AML-193 (cell line): Measurements from ENCODE around the gene CASTOR1.
A peak's percentile ranks its signal among the peaks of the same experiment; 100 is the strongest.

Experiments used
- DNase-seq, 2 experiments: peaks; one replicate each; lab custom pipeline; 2025; lab: John Stamatoyannopoulos, UW

Gene CASTOR1

DNA sequence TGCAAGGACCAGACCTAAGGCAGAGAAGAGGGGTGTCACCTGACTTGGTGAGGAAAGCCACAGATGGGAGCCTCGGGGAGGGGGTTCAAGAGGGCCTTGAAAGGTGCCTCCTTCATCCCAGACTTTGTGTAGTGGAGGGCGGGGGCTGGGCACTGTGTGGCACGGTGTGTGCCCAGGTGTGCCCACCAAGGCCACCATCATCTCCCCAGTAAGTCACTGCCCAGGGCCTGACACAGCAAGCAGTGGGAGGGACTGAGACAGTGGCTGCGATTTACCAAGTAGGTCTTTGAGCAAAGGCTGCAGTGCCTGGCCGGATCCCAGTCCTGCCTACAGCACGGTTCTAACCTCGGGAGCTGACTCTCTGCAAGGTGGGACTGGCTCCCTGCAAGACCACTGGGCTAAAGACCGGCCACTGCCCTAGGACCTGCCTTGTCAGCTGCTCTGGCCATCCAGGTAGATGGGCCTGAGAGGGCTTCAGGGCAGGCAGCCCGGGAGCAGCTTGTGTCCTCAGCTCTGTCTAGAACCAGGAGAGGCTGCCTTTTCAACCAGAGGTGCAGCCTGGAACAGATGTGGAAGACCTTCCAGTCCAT is 24.1 kb downstream of the CASTOR1 start:
- no peak for DNase-seq

DNA sequence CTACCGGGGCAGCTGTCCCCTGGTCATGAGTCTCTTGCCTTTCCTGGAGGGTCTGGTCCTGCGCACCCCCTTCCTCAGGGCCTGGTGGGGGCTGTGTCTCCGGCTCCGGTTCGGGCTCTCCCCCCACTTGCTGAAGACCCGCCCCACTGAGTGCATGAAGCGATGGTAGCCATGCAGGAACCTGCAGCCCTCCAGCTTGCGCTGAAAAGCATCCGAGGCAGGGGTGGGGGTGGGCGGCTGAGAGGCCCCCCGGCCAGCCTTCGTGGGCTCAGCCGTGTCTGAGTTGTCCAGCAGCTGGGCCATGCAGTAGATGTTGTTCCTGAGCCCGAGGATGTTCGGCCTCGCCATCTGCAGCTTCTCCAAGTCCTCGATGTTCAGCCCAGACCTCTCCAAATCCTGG is 25.4 kb downstream of the CASTOR1 start:
- no peak for DNase-seq

DNA sequence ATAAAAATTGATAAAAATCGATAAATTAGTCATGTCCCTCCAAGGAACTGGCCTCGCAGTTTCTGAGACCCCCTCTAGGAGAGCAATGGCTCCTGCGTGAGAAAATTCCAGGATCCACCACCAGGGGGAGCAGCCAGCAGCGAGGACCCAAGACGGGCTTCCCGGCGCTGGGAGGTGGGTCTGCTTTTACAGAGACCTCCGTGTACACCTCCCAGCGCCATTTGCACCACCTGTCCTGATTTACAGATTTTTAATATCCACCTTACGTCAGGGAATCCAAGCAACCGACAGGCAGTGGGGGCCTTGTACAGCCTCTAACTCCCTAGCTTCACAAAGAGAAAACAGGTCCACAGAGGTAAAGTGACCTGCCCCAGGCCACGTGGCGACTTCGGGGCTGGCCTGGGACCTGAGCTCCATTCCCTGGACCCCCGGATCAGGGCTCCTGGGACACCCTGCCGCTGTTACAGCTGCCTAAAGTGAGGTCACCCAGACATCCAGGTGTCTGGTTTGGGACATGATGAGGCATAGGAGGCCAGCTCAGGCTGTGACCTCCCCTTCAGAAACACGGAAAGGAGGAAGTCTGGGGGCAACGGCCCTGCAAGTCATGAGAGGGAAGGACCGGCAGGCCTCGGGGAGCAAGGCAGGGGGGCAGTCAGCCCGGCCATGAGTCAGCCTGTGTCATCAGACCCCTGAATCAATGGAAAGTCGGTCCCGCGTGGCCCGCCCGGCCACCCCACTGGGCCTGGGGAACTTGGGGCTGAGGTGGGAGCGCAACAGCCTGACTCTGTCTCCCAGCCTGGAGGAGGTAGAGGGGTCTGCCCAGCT is 26.2 kb downstream of the CASTOR1 start:
- DNase-seq: peak; percentile 52 to 57

DNA sequence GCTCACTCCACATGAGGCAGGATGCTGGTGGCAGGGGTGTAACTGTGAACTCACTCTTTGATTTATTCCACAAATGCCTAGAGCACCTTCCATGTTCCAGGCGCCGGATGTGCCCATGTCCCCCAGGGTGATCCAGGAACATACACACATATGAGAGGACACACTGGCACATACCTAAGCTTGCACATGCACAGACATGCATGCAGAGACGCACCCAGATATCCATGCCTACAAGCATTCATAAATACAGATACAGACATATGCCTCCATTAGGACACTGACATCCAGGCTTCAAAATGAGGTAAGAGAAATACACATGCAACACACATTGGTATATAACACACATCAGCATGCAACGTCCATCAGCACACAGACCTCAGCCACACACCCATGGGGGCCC is 27.2 kb downstream of the CASTOR1 start:
- DNase-seq: no peak

DNA sequence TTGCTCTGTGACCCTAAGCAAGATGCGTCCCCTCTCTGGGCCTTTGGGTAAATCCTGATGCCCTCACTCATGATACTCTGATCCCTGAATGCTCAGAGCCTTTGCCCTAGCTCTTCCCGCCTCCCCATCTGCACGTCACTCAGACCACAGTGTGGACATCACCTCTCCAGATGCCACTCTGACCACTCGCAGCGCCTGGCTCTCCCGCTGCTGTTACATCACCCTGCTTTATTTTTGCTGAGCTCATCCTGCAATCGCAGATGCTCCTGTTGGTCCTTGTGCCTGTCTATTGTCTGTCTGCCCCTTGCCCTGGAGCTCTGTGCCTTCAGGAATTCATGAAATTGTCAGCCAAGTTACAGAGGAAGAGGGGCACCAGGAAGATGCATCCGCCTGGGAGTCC is 28.2 kb downstream of the CASTOR1 start:
- DNase-seq: peak; percentile 17 to 36

DNA sequence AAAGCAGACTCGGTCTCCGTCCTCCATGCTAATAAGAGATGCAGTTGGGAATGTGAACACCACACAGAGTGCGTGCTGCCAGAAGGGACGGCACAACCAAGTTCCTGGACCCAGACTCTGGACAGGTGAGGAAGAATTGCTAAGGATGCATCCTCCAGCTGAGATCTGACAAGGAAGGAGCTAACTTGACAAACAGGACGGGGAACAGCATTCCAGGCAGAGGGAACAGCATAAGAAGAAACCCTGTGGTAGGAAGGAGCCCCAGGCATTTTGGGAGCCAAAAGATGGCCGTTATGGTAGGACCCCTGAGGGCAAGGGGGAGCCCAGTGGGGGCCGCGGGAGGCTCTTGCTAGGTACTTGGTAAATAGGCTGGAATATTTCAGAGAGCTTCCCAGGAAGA is 28.6 kb downstream of the CASTOR1 start:
- no peak for DNase-seq

DNA sequence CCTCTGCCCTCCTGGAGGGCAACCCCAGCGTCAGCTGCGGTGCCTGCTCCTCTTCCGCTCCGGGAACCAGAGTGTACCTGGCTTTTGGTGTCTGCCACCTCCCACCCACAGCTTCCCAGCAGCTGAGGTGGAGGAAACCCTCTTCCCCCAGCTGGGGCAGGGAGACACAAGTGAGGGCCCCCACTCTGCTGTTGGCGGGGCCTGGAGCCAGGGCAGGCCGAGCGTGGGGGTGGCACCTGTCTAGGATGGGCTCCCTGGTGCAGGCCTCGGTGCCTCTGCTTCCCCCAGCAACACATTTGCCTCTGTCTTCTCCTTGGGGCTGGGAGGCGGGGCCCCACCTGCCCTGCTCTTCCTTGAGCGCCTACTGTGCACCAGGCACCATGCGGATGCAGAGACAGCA is 29.0 kb downstream of the CASTOR1 start:
- no peak for DNase-seq

DNA sequence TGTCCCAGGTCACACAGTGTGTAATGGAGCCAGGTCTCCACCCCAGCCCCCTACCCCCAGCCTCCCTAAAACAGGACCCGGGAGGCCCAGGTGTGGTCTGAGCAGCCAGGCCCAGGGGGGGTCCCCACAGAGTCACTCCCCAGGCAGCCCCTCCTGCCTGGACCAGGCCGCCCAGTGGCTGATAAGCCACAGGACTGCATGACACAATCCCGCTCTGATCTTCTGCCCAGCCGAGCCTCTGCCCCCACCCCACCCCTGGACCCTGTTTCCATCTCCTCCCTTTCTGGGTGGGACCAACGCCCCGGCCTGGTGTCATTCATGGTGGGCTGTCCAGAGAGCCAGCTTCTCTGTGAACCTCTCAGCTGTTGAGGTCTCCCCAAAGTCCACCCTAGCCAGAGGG is 35.0 kb downstream of the CASTOR1 start:
- DNase-seq: no peak

DNA sequence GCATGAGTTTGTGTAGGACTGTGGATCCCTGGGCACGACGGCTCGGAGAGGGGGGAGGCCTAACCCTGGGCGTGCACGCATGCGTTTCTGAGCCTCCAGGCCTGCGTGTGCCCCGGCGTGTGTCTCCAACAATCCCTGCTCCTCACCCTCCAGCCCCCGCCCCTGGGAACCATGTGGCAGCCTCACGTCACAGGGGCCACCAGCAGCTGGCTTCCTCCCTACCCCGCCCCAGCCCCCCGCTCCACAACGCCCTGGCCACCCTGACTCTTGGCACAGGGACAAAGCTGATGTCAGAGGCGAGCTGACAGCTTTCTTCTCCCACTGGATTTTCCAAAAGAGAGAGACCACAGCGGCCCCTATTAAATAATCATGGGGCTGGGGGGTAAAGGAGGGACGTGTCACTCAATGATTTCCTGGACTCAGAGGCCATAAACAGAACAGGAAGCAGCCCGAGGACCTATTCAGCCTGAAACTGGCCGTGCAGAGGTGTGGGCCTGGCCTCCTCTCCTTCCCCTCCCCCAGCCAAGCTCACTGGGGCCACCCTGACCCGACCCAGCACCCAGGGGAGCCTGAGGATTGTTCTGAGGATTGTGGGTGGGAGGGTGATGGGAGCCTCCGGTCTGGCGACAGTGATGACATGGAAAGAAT is 36.0 kb downstream of the CASTOR1 start:
- no peak for DNase-seq

DNA sequence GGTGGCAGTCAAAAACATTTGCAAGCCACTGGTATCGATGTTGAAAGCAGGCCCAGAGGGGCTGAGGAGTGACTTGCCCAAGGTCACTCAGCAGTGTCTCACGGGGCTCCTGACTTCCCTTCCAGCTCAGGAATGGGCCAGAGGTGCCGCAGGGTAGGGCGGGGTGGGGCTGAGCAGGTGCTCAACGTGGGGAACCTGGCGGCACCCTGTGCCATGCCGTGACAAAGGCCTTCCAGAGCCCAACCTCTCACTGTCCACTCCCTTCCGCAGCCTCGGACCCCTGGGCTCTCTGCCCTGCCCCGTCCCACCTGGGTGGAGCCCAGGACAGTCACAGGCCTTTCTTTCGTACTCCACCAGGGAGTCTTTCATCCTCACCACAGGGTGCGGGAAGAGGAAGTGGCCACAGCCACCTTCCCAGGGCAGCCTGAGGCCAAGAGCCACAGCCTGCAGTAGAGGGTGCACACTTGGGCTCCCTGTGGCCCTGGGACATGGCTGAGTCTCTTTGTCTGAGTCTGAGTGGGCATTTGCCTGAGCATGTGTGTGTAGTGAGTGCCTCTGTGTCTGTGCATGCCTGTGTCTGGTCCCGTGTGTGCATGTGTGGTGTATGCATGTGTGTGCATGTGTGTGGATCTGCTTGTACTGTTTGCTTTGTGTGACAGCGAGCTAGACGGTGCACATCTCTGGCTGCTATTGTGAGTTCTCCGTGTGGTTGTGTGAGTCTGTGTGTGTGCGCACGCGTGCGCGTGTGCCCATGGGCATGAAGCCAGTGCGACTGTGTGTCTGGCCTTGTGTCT is 36.7 kb downstream of the CASTOR1 start:
- DNase-seq: peak; percentile 29 to 30

DNA sequence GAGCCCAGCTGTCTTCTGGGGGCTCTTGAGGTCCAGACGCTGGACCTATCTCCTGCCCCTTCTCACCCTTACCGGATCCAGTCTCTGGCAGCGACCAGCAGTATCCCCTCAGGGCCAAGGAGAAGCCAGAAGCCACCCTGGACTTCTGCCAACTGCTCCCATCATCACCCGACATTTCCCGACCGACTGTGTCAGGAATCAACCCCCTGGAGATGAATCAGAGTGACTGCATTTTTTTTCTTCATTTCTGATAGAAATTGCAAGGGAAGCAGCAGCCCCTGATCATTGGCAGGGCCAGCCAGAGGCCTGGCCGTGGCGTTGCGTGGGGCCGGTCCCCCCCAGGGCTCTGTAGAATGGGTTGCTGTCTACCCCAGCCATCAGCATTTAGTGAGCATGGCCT is 37.6 kb downstream of the CASTOR1 start:
- no peak for DNase-seq

DNA sequence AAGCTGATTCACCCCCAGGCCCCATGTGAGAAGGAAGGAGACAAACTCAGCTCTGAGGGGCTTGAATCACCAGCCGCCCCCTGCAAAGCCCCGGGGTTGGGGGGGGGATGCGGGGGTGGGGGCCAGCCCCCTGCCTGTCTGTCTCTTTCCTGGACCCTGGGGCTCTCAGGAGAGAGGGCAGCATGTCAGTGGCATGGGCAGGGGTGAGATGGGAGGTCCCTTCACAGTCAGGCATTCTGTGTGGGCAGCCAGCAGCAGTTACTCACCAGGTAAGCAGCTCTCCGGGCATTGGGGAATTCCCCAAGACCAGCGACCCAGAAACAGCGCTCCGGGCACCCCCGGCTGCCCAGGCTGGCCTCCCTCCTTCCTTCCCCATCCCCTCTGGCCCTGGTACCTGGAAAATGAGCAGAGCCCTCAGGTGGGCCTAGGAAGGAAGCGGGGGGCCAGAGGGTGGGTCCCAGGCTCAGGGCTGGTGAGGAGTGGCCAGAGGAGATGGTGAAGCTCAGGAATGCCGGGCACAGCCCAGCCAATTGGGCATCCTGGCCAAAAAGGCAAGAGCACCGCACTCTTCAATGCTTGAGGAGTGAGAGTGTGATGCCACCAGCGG is 38.5 kb downstream of the CASTOR1 start:
- no peak for DNase-seq

DNA sequence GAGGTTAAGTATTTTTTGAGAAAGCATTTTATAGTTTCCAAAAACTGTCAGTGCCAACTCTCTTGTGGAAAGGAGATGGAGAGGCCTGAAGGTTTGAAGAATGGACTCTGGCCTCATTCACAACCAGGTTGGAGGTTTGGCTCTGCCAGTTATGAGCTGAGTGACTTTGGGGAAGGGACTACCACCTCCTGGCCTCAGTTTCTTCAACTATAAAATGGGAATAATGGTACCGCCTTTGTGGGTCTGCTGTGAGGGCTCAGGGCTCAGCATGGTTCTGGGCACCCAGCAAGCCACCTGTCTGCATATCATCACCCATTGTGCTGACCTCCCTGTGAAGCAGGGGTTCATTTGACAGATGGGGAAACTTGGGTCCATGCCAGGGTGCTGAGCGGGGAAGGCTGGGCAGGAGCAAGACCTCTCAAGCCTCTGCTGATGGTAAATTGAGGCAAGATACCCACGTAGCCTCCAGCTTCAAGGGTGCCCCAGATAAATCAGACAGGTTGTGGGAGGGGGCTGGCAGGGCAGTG is 39.2 kb downstream of the CASTOR1 start:
- no peak for DNase-seq

DNA sequence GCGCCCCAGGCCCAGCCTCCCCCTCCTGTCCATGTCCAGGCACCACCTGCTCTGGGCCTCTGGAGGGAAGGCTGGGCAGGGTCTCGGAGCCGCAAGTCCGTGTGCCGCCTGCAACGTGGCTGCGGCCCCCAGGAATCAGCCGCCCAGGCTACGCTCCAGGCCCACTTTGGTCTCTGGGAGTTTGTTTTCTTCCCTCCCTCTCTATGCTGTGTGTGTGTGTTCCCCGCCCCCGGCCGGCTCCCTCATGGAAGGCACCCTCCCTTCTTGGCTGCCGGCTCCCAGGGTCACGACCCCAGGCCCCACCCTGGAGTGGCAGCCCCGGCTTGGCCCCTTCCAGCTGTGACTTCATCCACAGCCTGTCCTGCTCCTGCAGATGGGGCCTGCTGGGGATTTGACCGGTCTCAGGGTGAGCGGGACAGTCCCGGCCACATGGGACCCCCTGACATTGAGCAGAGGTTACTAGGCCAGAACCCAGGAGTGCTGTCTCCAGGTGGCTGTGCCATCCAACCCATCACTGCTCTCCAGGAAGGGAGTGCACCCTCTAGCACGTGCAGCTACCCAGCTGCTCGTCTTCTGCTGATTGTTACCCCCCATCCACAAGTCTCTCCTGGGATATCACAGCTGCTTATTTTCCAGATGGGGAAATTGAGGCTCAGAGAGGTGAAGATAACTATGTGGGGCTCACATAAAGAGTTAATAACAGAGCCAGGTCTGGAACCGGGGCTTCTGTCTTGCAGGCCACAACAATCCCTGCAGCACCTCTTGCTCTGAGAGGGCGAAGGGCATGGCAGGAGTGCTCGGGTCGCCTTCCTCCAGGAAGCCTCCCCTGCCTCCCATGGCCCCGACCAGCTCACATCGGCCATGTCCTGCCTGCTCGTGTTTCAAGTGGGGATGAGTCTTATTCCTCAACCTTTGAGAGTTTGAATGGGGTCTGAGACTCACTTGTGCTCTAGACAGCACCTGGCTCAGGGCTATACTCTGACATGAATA is 40.0 kb downstream of the CASTOR1 start:
- DNase-seq: no peak

DNA sequence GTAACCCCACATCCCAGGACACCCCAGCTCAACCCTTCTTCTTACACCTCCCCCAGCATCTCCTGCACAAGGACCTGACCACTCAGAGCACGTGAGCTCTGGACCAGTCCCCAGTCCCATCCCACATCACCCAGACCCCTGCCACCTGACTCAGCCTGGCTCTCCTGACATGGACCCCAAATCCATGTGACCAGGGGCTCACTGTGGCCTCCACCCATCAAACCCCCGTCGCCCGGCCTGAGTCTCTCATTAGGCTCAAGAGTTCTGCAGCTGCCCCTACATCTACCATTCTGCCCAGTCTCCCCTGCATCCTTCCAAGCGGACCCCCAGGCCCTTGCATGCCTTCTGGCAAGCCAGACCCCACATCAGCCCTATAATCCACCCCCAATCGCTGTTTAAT is 40.8 kb downstream of the CASTOR1 start:
- DNase-seq: no peak

DNA sequence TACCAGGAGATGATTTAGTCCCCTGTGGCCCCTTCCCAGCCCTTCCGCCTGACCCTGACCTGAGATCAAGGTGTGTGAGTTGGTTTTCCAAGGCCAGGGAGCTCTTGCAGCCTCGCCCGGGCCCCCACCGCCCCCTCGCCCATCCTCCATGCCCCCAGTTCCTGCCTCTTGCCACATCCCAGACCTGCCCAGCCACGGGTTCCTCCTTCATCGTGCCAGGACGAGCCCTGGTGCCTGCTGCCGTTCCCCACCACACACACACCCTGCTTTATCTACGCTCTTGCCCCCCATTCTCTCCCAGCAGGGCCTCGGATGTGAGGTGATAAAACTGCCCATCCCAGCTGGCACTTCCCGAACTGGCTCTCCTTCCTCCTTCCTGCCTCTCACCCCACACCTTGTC is 41.3 kb downstream of the CASTOR1 start:
- no peak for DNase-seq

DNA sequence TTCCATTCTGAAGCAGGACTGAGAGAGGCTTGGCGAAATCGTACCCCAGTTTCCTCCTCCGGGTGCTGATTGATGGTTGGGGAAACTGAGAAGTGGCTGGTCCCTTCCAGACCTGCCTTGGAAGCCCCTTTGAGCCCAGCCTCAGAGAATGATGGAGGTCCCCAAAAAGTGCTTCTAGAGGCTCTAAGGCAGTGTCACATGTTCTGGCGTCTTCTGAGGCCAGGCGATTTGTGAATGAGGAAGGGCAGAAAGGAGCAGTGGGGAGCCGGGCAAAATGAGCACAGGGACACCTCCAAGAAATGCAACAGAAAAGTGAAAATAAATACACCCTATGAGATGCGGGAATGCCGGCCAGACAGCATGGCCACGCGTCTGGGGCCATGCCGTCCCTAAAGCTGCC is 41.7 kb downstream of the CASTOR1 start:
- no peak for DNase-seq

DNA sequence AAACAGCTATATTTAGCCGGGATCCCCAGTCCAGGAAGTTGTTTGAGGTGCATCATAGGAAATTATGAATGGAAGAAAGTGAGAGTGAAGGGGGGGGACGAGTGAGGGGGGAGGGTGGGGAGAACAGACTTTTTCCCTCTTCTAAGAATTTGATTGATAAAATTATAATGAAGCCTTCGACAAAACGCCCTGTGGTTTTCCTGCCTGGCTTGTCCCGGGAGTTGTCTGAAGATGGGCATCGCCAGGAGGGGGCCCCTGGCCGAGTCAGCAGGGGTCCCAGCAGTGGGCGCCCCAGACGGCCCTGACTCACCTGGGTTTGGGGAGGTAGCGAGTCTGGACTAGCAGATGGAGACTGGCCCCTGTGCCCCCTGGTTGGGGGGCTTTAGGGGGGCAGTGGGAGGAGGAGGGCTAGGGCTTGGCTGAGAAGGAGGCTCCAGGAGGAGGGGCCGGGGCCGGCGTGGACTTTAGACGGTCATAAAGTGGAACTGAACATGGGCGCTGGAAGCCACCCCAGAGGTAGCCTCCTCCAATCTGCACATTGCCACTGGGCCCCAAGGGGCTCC is 42.4 kb downstream of the CASTOR1 start:
- DNase-seq: peak in 1 of 2 experiments; percentile 1

DNA sequence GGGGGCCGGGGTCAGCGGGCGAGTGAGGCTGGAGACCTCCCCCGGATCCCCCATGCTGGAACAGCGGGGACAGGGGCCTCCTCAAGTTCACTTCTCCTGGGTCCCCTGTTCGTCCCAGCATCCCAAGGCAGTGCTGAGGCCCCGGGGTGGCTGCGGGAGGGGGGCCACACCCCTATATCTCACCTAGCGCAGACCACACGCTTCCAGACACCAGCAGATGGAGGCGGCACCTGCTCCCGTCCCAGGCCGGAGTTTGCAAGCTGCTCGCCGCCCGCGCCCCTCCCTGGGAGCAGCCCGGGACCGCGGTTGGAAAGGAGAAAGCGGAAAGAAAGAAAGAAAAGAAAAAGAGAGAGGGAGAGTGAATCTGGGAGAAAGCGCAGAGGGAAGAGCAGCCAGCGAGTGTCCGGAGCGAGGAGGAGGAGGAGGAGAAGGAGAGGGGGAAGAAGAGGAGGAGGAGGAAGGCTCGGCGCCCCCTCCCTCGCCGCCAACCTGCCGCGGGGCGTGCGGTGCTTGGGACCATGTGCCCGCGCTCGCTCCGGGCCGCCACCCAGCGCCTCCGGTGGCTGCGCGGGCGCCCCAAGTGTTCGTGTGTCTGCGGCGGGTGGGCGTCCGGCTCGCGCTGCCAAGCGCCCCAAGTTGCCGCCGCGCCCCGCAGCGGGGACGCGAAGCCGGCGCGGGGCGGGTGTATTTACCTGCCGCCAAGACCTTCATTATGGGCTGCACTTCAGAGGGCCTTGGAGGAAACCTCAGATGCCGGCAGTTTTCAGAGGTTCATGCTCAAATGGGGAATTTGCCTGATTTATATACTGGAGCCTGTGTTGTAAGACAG is 43.1 kb downstream of the CASTOR1 start, which contains the start of gene LIF:
Gene LIF, minus strand, starts transcription at position 775 of the 829 bp plus-strand sequence. Its CDS starts 64 bp downstream, at position 711.
- no peak for DNase-seq
